ENCODE measurements around the gene CTDP1. TPM values are rescaled to one million over a fixed set of nuclear protein-coding genes. Genes with fewer than 3 reads are reported as not detected.
"Not testable (repeated sequence)": the region's sequence is repeated elsewhere in the genome, so short reads cannot be mapped to it uniquely, and the experiment has no call there.

The CTDP1 gene
- polyA plus RNA-seq, 4 donors: 12.4 to 20.1 (median 16.1) TPM

GRCh38 chr18:79738581-79739439 is 59.2 kb downstream of the CTDP1 start:
- DNase-seq: peak in 1 of 2 donors; percentile 6
- Histone ChIP-seq H3K27me3 (ENCODE audit: control insufficient read depth in 3 of 3, insufficient read depth in 3 of 3, low read length in 3 of 3) (no peaks in the 10 kb centered on the region), H3K36me3 (ENCODE audit: control insufficient read depth in 3 of 3, insufficient read depth in 2 of 3, low read depth in 1 of 3, low read length in 3 of 3) (peaks cover 21 to 69% (median 22%) of the 10 kb centered on the region in 3 donors), H3K4me3 (ENCODE audit: low read depth in 1 of 3, low read length in 3 of 3) (no peak overlapping the region), H3K4me1 (ENCODE audit: control insufficient read depth in 3 of 3, insufficient read depth in 2 of 3, low read depth in 1 of 3, low read length in 2 of 3) (no peaks in the 10 kb centered on the region), H3K9me3 (ENCODE audit: control insufficient read depth in 2 of 2, insufficient read depth in 1 of 2, low read depth in 1 of 2, low read length in 1 of 2) (peaks cover 0 to 12% of the 10 kb centered on the region in 2 donors), H3K27ac (ENCODE audit: low read depth in 1 of 3, low read length in 2 of 3) (no peak overlapping the region)
- no peak for FAIRE-seq
- WGBS, 3 donors: 89 to 97% (median 91%) methylated on average over 21 of the region's 21 CpGs

- DNase-seq: no peak
- H3K9me3 ChIP-seq (ENCODE audit: control insufficient read depth in 2 of 2, insufficient read depth in 1 of 2, low read depth in 1 of 2, low read length in 1 of 2): peaks cover 0 to 11% of the 10 kb centered on the region in 2 donors
- FAIRE-seq: no peak
- H3K27ac ChIP-seq (ENCODE audit: low read depth in 1 of 3, low read length in 2 of 3): no peak overlapping the region
- no peaks in the 10 kb centered on the region for H3K27me3 ChIP-seq (ENCODE audit: control insufficient read depth in 3 of 3, insufficient read depth in 3 of 3, low read length in 3 of 3)
- no peak overlapping the region for H3K4me3 ChIP-seq (ENCODE audit: low read depth in 1 of 3, low read length in 3 of 3)
- peaks cover 19 to 64% (median 21%) of the 10 kb centered on the region in 3 donors for H3K36me3 ChIP-seq (ENCODE audit: control insufficient read depth in 3 of 3, insufficient read depth in 2 of 3, low read depth in 1 of 3, low read length in 3 of 3)
- 94 to 98% (median 97%) methylated on average over 15 of the region's 15 CpGs for WGBS, 3 donors
- no peaks in the 10 kb centered on the region for H3K4me1 ChIP-seq (ENCODE audit: control insufficient read depth in 3 of 3, insufficient read depth in 2 of 3, low read depth in 1 of 3, low read length in 2 of 3)
Measured at GRCh38 chr18:79739440-79739778, 59.8 kb downstream of the CTDP1 start.

- DNase-seq; H3K4me1 ChIP-seq (ENCODE audit: control insufficient read depth in 3 of 3, insufficient read depth in 2 of 3, low read depth in 1 of 3, low read length in 2 of 3); FAIRE-seq; H3K27me3 ChIP-seq (ENCODE audit: control insufficient read depth in 3 of 3, insufficient read depth in 3 of 3, low read length in 3 of 3); H3K4me3 ChIP-seq (ENCODE audit: low read depth in 1 of 3, low read length in 3 of 3); H3K27ac ChIP-seq (ENCODE audit: low read depth in 1 of 3, low read length in 2 of 3): not testable (repeated sequence)
- 95 to 97% (median 96%) methylated on average over 14 to 20 of the region's 27 CpGs for WGBS, 3 donors
- Histone ChIP-seq H3K36me3 (ENCODE audit: control insufficient read depth in 3 of 3, insufficient read depth in 2 of 3, low read depth in 1 of 3, low read length in 3 of 3) (peaks cover 14 to 64% (median 21%) of the 10 kb centered on the region in 3 donors), H3K9me3 (ENCODE audit: control insufficient read depth in 2 of 2, insufficient read depth in 1 of 2, low read depth in 1 of 2, low read length in 1 of 2) (peaks cover 0 to 13% of the 10 kb centered on the region in 2 donors)
Measured at GRCh38 chr18:79740047-79740446, 60.4 kb downstream of the CTDP1 start.

- FAIRE-seq (no peak), DNase-seq (no peak)
- 92 to 95% (median 94%) methylated on average over 26 of the region's 26 CpGs for WGBS, 3 donors
- Histone ChIP-seq H3K36me3 (ENCODE audit: control insufficient read depth in 3 of 3, insufficient read depth in 2 of 3, low read depth in 1 of 3, low read length in 3 of 3) (peaks cover 9 to 57% (median 17%) of the 10 kb centered on the region in 3 donors), H3K4me3 (ENCODE audit: low read depth in 1 of 3, low read length in 3 of 3) (no peak overlapping the region), H3K9me3 (ENCODE audit: control insufficient read depth in 2 of 2, insufficient read depth in 1 of 2, low read depth in 1 of 2, low read length in 1 of 2) (peaks cover 0 to 13% of the 10 kb centered on the region in 2 donors), H3K27me3 (ENCODE audit: control insufficient read depth in 3 of 3, insufficient read depth in 3 of 3, low read length in 3 of 3) (no peaks in the 10 kb centered on the region), H3K27ac (ENCODE audit: low read depth in 1 of 3, low read length in 2 of 3) (no peak overlapping the region), H3K4me1 (ENCODE audit: control insufficient read depth in 3 of 3, insufficient read depth in 2 of 3, low read depth in 1 of 3, low read length in 2 of 3) (no peaks in the 10 kb centered on the region)
Measured at GRCh38 chr18:79740521-79741361, 61.1 kb downstream of the CTDP1 start.

- Histone ChIP-seq H3K36me3 (ENCODE audit: control insufficient read depth in 3 of 3, insufficient read depth in 2 of 3, low read depth in 1 of 3, low read length in 3 of 3) (peaks cover 9 to 52% (median 16%) of the 10 kb centered on the region in 3 donors), H3K4me1 (ENCODE audit: control insufficient read depth in 3 of 3, insufficient read depth in 2 of 3, low read depth in 1 of 3, low read length in 2 of 3) (no peaks in the 10 kb centered on the region), H3K9me3 (ENCODE audit: control insufficient read depth in 2 of 2, insufficient read depth in 1 of 2, low read depth in 1 of 2, low read length in 1 of 2) (peaks cover 0 to 13% of the 10 kb centered on the region in 2 donors), H3K27me3 (ENCODE audit: control insufficient read depth in 3 of 3, insufficient read depth in 3 of 3, low read length in 3 of 3) (no peaks in the 10 kb centered on the region), H3K27ac (ENCODE audit: low read depth in 1 of 3, low read length in 2 of 3) (no peak overlapping the region), H3K4me3 (ENCODE audit: low read depth in 1 of 3, low read length in 3 of 3) (no peak overlapping the region)
- 75 to 89% (median 86%) methylated on average over 8 of the region's 8 CpGs for WGBS, 3 donors
- FAIRE-seq (no peak), DNase-seq (no peak)
Measured at GRCh38 chr18:79741362-79741700, 61.7 kb downstream of the CTDP1 start.

GRCh38 chr18:79742076-79742475 is 62.5 kb downstream of the CTDP1 start:
- Histone ChIP-seq H3K9me3 (ENCODE audit: control insufficient read depth in 2 of 2, insufficient read depth in 1 of 2, low read depth in 1 of 2, low read length in 1 of 2) (peaks cover 0 to 13% of the 10 kb centered on the region in 2 donors), H3K36me3 (ENCODE audit: control insufficient read depth in 3 of 3, insufficient read depth in 2 of 3, low read depth in 1 of 3, low read length in 3 of 3) (peaks cover 5 to 51% (median 13%) of the 10 kb centered on the region in 3 donors), H3K4me1 (ENCODE audit: control insufficient read depth in 3 of 3, insufficient read depth in 2 of 3, low read depth in 1 of 3, low read length in 2 of 3) (no peaks in the 10 kb centered on the region), H3K4me3 (ENCODE audit: low read depth in 1 of 3, low read length in 3 of 3) (no peak overlapping the region), H3K27me3 (ENCODE audit: control insufficient read depth in 3 of 3, insufficient read depth in 3 of 3, low read length in 3 of 3) (no peaks in the 10 kb centered on the region), H3K27ac (ENCODE audit: low read depth in 1 of 3, low read length in 2 of 3) (no peak overlapping the region)
- DNase-seq (no peak), FAIRE-seq (no peak)
- WGBS, 3 donors: 97 to 100% (median 98%) methylated on average over 4 of the region's 4 CpGs

GRCh38 chr18:79744625-79745024 is 65.0 kb downstream of the CTDP1 start:
- Histone ChIP-seq H3K27me3 (ENCODE audit: control insufficient read depth in 3 of 3, insufficient read depth in 3 of 3, low read length in 3 of 3) (no peaks in the 10 kb centered on the region), H3K36me3 (ENCODE audit: control insufficient read depth in 3 of 3, insufficient read depth in 2 of 3, low read depth in 1 of 3, low read length in 3 of 3) (peaks cover 3 to 55% (median 6%) of the 10 kb centered on the region in 3 donors), H3K4me3 (ENCODE audit: low read depth in 1 of 3, low read length in 3 of 3) (no peak overlapping the region), H3K4me1 (ENCODE audit: control insufficient read depth in 3 of 3, insufficient read depth in 2 of 3, low read depth in 1 of 3, low read length in 2 of 3) (no peaks in the 10 kb centered on the region), H3K27ac (ENCODE audit: low read depth in 1 of 3, low read length in 2 of 3) (no peak overlapping the region), H3K9me3 (ENCODE audit: control insufficient read depth in 2 of 2, insufficient read depth in 1 of 2, low read depth in 1 of 2, low read length in 1 of 2) (peaks cover 0 to 9% of the 10 kb centered on the region in 2 donors)
- FAIRE-seq (no peak), DNase-seq (no peak)
- WGBS, 3 donors: 94 to 96% (median 96%) methylated on average over 12 to 14 of the region's 14 CpGs

GRCh38 chr18:79746730-79747129 is 67.1 kb downstream of the CTDP1 start:
- DNase-seq (no peak), FAIRE-seq (no peak)
- Histone ChIP-seq H3K27me3 (ENCODE audit: control insufficient read depth in 3 of 3, insufficient read depth in 3 of 3, low read length in 3 of 3) (no peaks in the 10 kb centered on the region), H3K4me1 (ENCODE audit: control insufficient read depth in 3 of 3, insufficient read depth in 2 of 3, low read depth in 1 of 3, low read length in 2 of 3) (no peaks in the 10 kb centered on the region), H3K27ac (ENCODE audit: low read depth in 1 of 3, low read length in 2 of 3) (no peak overlapping the region), H3K4me3 (ENCODE audit: low read depth in 1 of 3, low read length in 3 of 3) (no peak overlapping the region), H3K36me3 (ENCODE audit: control insufficient read depth in 3 of 3, insufficient read depth in 2 of 3, low read depth in 1 of 3, low read length in 3 of 3) (peaks cover 0 to 47% (median 3%) of the 10 kb centered on the region in 3 donors), H3K9me3 (ENCODE audit: control insufficient read depth in 2 of 2, insufficient read depth in 1 of 2, low read depth in 1 of 2, low read length in 1 of 2) (peaks cover 0 to 3% of the 10 kb centered on the region in 2 donors)
- WGBS, 3 donors: 98 to 99% (median 98%) methylated on average over 8 of the region's 8 CpGs
